SK-N-MC (cell line): ENCODE data around the gene CD99.

ENCODE experiments used
- EZH2 ChIP-seq: fragments of 200-600 bp; sonication (generic); IDR thresholded peaks from one replicate; pipeline ENCODE4 v1.6.1; 2017; ENCODE audit warnings: antibody characterized with exemption
- FOXP2 ChIP-seq: optimal IDR thresholded peaks from 2 replicates; pipeline ENCODE3; 2011; ENCODE audit warnings: mild to moderate bottlenecking, moderate library complexity; ENCODE audit not compliant: insufficient read depth; ENCODE audit errors: extremely low read length, control extremely low read depth
- POLR2AphosphoS5 ChIP-seq: IDR thresholded peaks from 2 replicates; pipeline ENCODE4 v1.6.1; 2012; ENCODE audit warnings: mild to moderate bottlenecking, low read depth, low read length, borderline replicate concordance

GRCh38 chrX:2761246-2761645, 70.2 kb downstream of the CD99 start:
- TF ChIP-seq EZH2 (no peak), POLR2AphosphoS5 (no peak), FOXP2 (no peak)
